ENCODE data around the gene FAM217B. TPM values are rescaled to one million over a fixed set of nuclear protein-coding genes. Genes with fewer than 3 reads are reported as not detected.

Gene FAM217B
- total and polyA plus RNA-seq, 2 donors from 2014 or later: 3.2 to 15.5 TPM

DNA sequence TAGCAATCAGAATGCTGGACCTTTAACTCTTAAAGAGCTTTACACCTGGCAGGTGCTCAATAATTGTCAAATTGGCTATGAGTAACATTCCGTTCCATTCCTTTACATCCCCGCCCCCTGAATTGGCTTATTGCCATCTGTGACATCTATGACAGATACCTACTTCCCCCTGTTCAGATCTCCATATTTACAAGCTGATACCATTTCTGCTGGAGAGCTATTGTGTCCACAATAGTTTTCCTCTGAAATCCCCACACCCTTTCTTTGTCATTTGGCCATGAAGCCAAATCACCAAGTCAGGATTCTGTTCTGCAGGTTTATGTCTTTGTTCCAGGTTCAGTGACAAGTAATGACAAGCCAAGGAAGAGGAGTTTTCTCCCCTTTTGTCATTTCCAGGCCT is 21.2 kb downstream of the FAM217B start:
- Histone ChIP-seq H3K27ac (ENCODE audit: low read depth in 2 of 2, low read length in 2 of 2) (no peak overlapping the region), H3K9ac (ENCODE audit: low read length in 3 of 3) (no peak overlapping the region), H3K4me1 (ENCODE audit: control insufficient read depth in 2 of 3, insufficient read depth in 2 of 3, low read depth in 1 of 3, low read length in 3 of 3) (no peaks in the 10 kb centered on the region), H3K36me3 (ENCODE audit: control insufficient read depth in 2 of 3, insufficient read depth in 3 of 3, low read length in 3 of 3) (no peaks in the 10 kb centered on the region), H3K9me3 (ENCODE audit: control insufficient read depth in 2 of 3, insufficient read depth in 1 of 3, low read length in 3 of 3) (no peaks in the 10 kb centered on the region), H3K27me3 (ENCODE audit: control insufficient read depth, insufficient read depth, low read length) (no peaks in the 10 kb centered on the region), H3K4me3 (ENCODE audit: low read length in 3 of 3) (no peak overlapping the region)
- no peak for DNase-seq
- TF ChIP-seq, protein P1, sequence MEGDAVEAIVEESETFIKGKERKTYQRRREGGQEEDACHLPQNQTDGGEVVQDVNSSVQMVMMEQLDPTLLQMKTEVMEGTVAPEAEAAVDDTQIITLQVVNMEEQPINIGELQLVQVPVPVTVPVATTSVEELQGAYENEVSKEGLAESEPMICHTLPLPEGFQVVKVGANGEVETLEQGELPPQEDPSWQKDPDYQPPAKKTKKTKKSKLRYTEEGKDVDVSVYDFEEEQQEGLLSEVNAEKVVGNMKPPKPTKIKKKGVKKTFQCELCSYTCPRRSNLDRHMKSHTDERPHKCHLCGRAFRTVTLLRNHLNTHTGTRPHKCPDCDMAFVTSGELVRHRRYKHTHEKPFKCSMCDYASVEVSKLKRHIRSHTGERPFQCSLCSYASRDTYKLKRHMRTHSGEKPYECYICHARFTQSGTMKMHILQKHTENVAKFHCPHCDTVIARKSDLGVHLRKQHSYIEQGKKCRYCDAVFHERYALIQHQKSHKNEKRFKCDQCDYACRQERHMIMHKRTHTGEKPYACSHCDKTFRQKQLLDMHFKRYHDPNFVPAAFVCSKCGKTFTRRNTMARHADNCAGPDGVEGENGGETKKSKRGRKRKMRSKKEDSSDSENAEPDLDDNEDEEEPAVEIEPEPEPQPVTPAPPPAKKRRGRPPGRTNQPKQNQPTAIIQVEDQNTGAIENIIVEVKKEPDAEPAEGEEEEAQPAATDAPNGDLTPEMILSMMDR (IDR thresholded peaks at IDR 0.05; ENCODE audit: borderline replicate concordance, extremely low read depth, insufficient read depth): no peak
- no peak for FAIRE-seq
- intact Hi-C loops (cut with DNase I): no loop called here

DNA sequence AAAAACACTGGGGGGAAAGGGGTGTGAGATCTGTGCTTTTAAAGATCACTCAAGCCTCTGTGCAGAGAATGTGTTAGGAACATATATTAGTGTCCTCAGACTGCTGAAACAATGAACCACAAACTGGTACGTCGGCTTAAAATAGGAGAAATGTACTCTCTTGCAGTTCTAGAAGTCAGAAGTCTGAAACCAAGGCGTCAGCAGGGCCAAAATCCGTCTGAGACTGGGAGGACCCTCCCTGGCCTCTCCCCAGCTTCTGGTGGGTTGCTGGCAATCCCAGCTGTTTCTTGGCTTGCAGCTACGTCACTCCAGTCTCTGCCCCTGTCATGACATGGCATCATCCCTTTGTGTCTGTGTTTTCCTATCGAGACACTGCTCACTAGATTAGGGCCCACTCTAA is 22.0 kb downstream of the FAM217B start:
- FAIRE-seq (no peak), DNase-seq (no peak)
- Histone ChIP-seq H3K4me3 (ENCODE audit: low read length in 3 of 3) (no peak overlapping the region), H3K9ac (ENCODE audit: low read length in 3 of 3) (no peak overlapping the region), H3K4me1 (ENCODE audit: control insufficient read depth in 2 of 3, insufficient read depth in 2 of 3, low read depth in 1 of 3, low read length in 3 of 3) (no peaks in the 10 kb centered on the region), H3K27me3 (ENCODE audit: control insufficient read depth, insufficient read depth, low read length) (no peaks in the 10 kb centered on the region), H3K9me3 (ENCODE audit: control insufficient read depth in 2 of 3, insufficient read depth in 1 of 3, low read length in 3 of 3) (no peaks in the 10 kb centered on the region), H3K27ac (ENCODE audit: low read depth in 2 of 2, low read length in 2 of 2) (no peak overlapping the region), H3K36me3 (ENCODE audit: control insufficient read depth in 2 of 3, insufficient read depth in 3 of 3, low read length in 3 of 3) (no peaks in the 10 kb centered on the region)
- intact Hi-C loops (cut with DNase I): no loop called here
- TF ChIP-seq, protein P1 (IDR thresholded peaks at IDR 0.05; ENCODE audit: borderline replicate concordance, extremely low read depth, insufficient read depth): no peak

DNA sequence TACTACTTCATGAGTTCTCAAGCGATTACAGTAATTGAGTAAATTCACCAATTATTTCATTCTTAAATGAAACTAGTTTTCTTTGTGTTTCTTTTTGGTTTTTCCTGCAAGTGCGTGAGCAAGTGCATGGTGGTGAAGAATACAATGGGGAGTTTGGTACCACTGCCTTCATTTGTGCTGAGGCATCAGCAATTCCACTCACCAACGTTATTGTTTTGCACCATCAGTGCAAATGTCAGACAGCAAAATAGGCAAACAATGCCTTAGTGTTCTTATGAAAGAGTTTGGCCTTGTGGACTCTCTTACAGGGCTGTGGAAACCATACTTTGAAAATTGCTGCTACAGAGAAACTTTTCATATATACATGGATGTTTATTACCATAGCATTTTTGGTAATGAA is 26.2 kb downstream of the FAM217B start:
- no peak overlapping the region for H3K27ac ChIP-seq (ENCODE audit: low read depth in 2 of 2, low read length in 2 of 2)
- intact Hi-C loops (cut with DNase I): no loop called here
- no peaks in the 10 kb centered on the region for H3K27me3 ChIP-seq (ENCODE audit: control insufficient read depth, insufficient read depth, low read length)
- FAIRE-seq (no peak), DNase-seq (no peak)
- no peaks in the 10 kb centered on the region for H3K9me3 ChIP-seq (ENCODE audit: control insufficient read depth in 2 of 3, insufficient read depth in 1 of 3, low read length in 3 of 3)
- TF ChIP-seq, protein P1 (IDR thresholded peaks at IDR 0.05; ENCODE audit: borderline replicate concordance, extremely low read depth, insufficient read depth): no peak
- H3K4me3 ChIP-seq (ENCODE audit: low read length in 3 of 3): no peak overlapping the region
- no peaks in the 10 kb centered on the region for H3K4me1 ChIP-seq (ENCODE audit: control insufficient read depth in 2 of 3, insufficient read depth in 2 of 3, low read depth in 1 of 3, low read length in 3 of 3)
- H3K9ac ChIP-seq (ENCODE audit: low read length in 3 of 3): no peak overlapping the region
- H3K36me3 ChIP-seq (ENCODE audit: control insufficient read depth in 2 of 3, insufficient read depth in 3 of 3, low read length in 3 of 3): no peaks in the 10 kb centered on the region

DNA sequence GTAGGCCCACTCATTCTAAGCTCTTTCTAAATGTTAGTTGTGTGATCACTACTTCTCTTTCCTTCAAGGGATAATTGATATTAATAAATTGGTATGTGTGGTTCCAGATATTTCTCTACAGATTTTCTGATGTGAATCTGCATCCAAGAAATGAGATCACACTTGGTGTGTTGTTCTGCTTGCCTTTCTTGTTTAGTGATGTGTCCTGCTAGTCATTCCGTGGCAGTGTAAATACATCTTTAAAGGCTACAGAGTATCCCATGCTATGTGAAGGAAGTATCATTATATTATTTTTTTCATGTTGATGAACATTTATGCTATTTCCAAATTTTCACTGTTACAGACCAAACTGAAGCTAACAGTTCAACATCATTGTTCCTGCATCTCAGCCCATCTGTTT is 31.2 kb downstream of the FAM217B start:
- Histone ChIP-seq H3K36me3 (ENCODE audit: control insufficient read depth in 2 of 3, insufficient read depth in 3 of 3, low read length in 3 of 3) (no peaks in the 10 kb centered on the region), H3K27ac (ENCODE audit: low read depth in 2 of 2, low read length in 2 of 2) (no peak overlapping the region), H3K4me3 (ENCODE audit: low read length in 3 of 3) (no peak overlapping the region), H3K27me3 (ENCODE audit: control insufficient read depth, insufficient read depth, low read length) (no peaks in the 10 kb centered on the region), H3K4me1 (ENCODE audit: control insufficient read depth in 2 of 3, insufficient read depth in 2 of 3, low read depth in 1 of 3, low read length in 3 of 3) (peaks cover 0 to 4% (median 0%) of the 10 kb centered on the region in 3 donors), H3K9me3 (ENCODE audit: control insufficient read depth in 2 of 3, insufficient read depth in 1 of 3, low read length in 3 of 3) (no peaks in the 10 kb centered on the region), H3K9ac (ENCODE audit: low read length in 3 of 3) (no peak overlapping the region)
- intact Hi-C loops (cut with DNase I): no loop called here
- DNase-seq: no peak
- TF ChIP-seq, protein P1 (IDR thresholded peaks at IDR 0.05; ENCODE audit: borderline replicate concordance, extremely low read depth, insufficient read depth): no peak
- no peak for FAIRE-seq

Data from kidney (tissue), 14 donors.